IPS-NIHi11 (cell line): ENCODE results near the gene TADA2A.
"Not testable (repeated sequence)": the region's sequence is repeated elsewhere in the genome, so short reads cannot be mapped to it uniquely, and the experiment has no call there.

Experiments used
- DNase-seq: peaks from one replicate; pipeline ENCODE4 v3.0.0; 2012; ENCODE audit warnings: mixed read lengths, low spot score

TADA2A gene

GRCh38 chr17:37493249-37494027, 86.8 kb downstream of the TADA2A start:
- DNase-seq = no peak

GRCh38 chr17:37494401-37494831, 87.7 kb downstream of the TADA2A start:
- no peak for DNase-seq

GRCh38 chr17:37494971-37495370, 88.3 kb downstream of the TADA2A start:
- DNase-seq = peak; percentile 43

- no peak for DNase-seq
Measured at GRCh38 chr17:37500378-37500777, 93.7 kb downstream of the TADA2A start.

- no peak for DNase-seq
Measured at GRCh38 chr17:37502009-37502936, 95.6 kb downstream of the TADA2A start.

GRCh38 chr17:37503148-37503547, 96.5 kb downstream of the TADA2A start:
- no peak for DNase-seq

GRCh38 chr17:37505333-37505732, 98.6 kb downstream of the TADA2A start:
- DNase-seq = no peak

GRCh38 chr17:37506678-37507077, 100.0 kb downstream of the TADA2A start:
- peak; percentile 76 for DNase-seq

GRCh38 chr17:37507111-37507510, 100.4 kb downstream of the TADA2A start:
- DNase-seq = no peak

- no peak for DNase-seq
Measured at GRCh38 chr17:37510056-37510455, 103.4 kb downstream of the TADA2A start.

GRCh38 chr17:37511642-37512041, 105.0 kb downstream of the TADA2A start:
- DNase-seq = not testable (repeated sequence)

- no peak for DNase-seq
Measured at GRCh38 chr17:37512442-37513068, 105.9 kb downstream of the TADA2A start.

- no peak for DNase-seq
Measured at GRCh38 chr17:37513711-37514110, 107.0 kb downstream of the TADA2A start.

GRCh38 chr17:37516127-37516571, 109.5 kb downstream of the TADA2A start:
- no peak for DNase-seq

- DNase-seq = no peak
Measured at GRCh38 chr17:37517881-37518280, 111.2 kb downstream of the TADA2A start.

- DNase-seq = no peak
Measured at GRCh38 chr17:37518826-37519225, 112.1 kb downstream of the TADA2A start.

- DNase-seq = no peak
Measured at GRCh38 chr17:37519251-37519985, 112.7 kb downstream of the TADA2A start.

- DNase-seq = no peak
Measured at GRCh38 chr17:37520174-37520573, 113.5 kb downstream of the TADA2A start.

- no peak for DNase-seq
Measured at GRCh38 chr17:37521821-37522220, 115.1 kb downstream of the TADA2A start.

- no peak for DNase-seq
Measured at GRCh38 chr17:37523715-37524219, 117.1 kb downstream of the TADA2A start.

GRCh38 chr17:37527249-37527851, 120.7 kb downstream of the TADA2A start:
- peak; percentile 67 for DNase-seq
